GM23248 (cell line): Measurements from ENCODE around the gene TARS3. TPM values are rescaled to one million over a fixed set of nuclear protein-coding genes. Genes with fewer than 3 reads are reported as not detected.

ENCODE experiments used
- DNase-seq: peaks from one replicate; pipeline ENCODE4 v3.0.0-alpha.2; 2015
- H2AFZ ChIP-seq: fragments of 200-600 bp; sonication (generic); 2 replicates; pipeline ENCODE4 v1.6.1; 2016; ENCODE audit warnings: antibody characterized with exemption
- H3F3A ChIP-seq: fragments of 200-600 bp; sonication (generic); 2 replicates; pipeline ENCODE4 v1.6.1; 2016; ENCODE audit warnings: mild to moderate bottlenecking, antibody characterized with exemption, mixed run types; ENCODE audit not compliant: insufficient read depth
- H3K27ac ChIP-seq: fragments of 200-600 bp; sonication (generic); 2 replicates; pipeline ENCODE4 v1.5.1; 2016; ENCODE audit warnings: mild to moderate bottlenecking
- H3K27me3 ChIP-seq: fragments of 200-600 bp; sonication (generic); replicated peaks from 2 replicates; pipeline ENCODE4 v1.6.1; 2016; ENCODE audit warnings: mild to moderate bottlenecking; ENCODE audit not compliant: insufficient read depth
- H3K36me3 ChIP-seq: fragments of 200-600 bp; sonication (generic); 2 replicates; pipeline ENCODE4 v1.6.1; 2016; ENCODE audit warnings: low read depth, mild to moderate bottlenecking
- H3K4me1 ChIP-seq: fragments of 200-600 bp; sonication (generic); 2 replicates; pipeline ENCODE4 v1.6.1; 2016; ENCODE audit warnings: mild to moderate bottlenecking; ENCODE audit not compliant: insufficient read depth
- H3K4me2 ChIP-seq: fragments of 200-600 bp; sonication (generic); one replicate; pipeline ENCODE4 v1.6.1; 2016; ENCODE audit warnings: mild to moderate bottlenecking; ENCODE audit not compliant: unreplicated experiment
- H3K4me3 ChIP-seq: fragments of 200-600 bp; sonication (generic); 2 replicates; pipeline ENCODE4 v1.5.1; 2016; ENCODE audit warnings: mild to moderate bottlenecking
- H3K79me2 ChIP-seq: fragments of 200-600 bp; sonication (generic); 2 replicates; pipeline ENCODE4 v1.6.1; 2016; ENCODE audit warnings: mild to moderate bottlenecking; ENCODE audit not compliant: insufficient read depth
- H3K9ac ChIP-seq: fragments of 200-600 bp; sonication (generic); 2 replicates; pipeline ENCODE4 v1.6.1; 2016; ENCODE audit warnings: mild to moderate bottlenecking
- H3K9me2 ChIP-seq: fragments of 200-600 bp; sonication (generic); 2 replicates; pipeline ENCODE4 v1.6.1; 2016; ENCODE audit warnings: mixed run types, mild to moderate bottlenecking, moderate library complexity; ENCODE audit not compliant: insufficient read depth
- H3K9me3 ChIP-seq: fragments of 200-600 bp; sonication (generic); one replicate; pipeline ENCODE4 v1.6.1; 2017; ENCODE audit warnings: low read depth
- H4K20me1 ChIP-seq: fragments of 200-600 bp; sonication (generic); 2 replicates; pipeline ENCODE4 v1.6.0; 2016; ENCODE audit not compliant: insufficient read depth
- EZH2 ChIP-seq: fragments of 200-600 bp; sonication (generic); IDR thresholded peaks from 2 replicates; pipeline ENCODE4 v1.6.1; 2018; ENCODE audit warnings: antibody characterized with exemption, mild to moderate bottlenecking; ENCODE audit not compliant: insufficient read depth, poor library complexity, severe bottlenecking
- EZH2phosphoT487 ChIP-seq: fragments of 200-600 bp; sonication (generic); IDR thresholded peaks from 2 replicates; pipeline ENCODE4 v1.6.1; 2018; ENCODE audit warnings: antibody characterized with exemption, moderate library complexity, mild to moderate bottlenecking, low read depth; ENCODE audit not compliant: insufficient read depth
- WGBS, 2 experiments: methylation state at CpG; one replicate each; pipeline ENCODE4 v1.1.6; 2015 to 2017; ENCODE audit warnings: low lambda C conversion rate in 2 of 2, low coverage in 1 of 2; ENCODE audit errors: missing lambda C conversion rate in 2 of 2; 5-methylcytosine and 5-hydroxymethylcytosine counted together
- in situ Hi-C: fragments of 300-500 bp; cut with MboI; formaldehyde crosslinking; loops from 2 replicates; pipeline ENCODE4 v1.15.0; 2020
- polyA plus RNA-seq: library from polyadenylated mRNA; unstranded; fragments of >200 nt; fragmentation: Nextera tagmentation; extraction: Ambion mirVana; gene quantifications from 2 replicates; pipeline ENCODE4 v1.2.1, GENCODE V29; 2016
- total RNA-seq: library from RNA; depleted of rRNA; stranded (reverse); fragments of >200 nt; shearing (Covaris generic); gene quantifications from 2 replicates; pipeline ENCODE4 v1.2.3, GENCODE V29; 2014

TARS3 gene
- total and polyA plus RNA-seq, 2 experiments from 2014 or later, result 7.9 to 8.1 TPM

DNA sequence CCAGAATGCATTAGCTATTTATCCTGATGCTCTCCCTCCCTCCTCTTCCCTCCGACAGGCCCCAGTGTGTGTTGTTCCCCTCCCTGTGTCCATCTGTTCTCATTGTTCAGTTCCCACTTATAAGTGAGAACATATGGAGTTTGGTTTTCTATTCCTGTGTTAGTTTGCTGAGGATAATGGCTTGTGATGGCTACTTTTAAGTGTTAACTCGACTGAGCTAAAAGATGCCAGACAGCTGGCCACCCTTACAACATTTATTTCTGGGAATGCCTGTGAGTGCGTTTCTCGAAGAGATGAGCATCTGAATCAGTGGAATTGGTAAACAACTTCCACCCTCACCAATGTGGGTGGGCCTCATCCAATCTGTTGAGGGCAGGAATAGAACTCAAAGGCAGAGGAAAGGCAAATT, 47.3 kb downstream of the TARS3 start:
- H3K36me3 ChIP-seq, result 0 out of 2 replicates have a peak, but pooled peaks cover 18% of the 10 kb centered on the region
- in situ Hi-C loops, result no loop called here
- DNase-seq, result peak; percentile 44
- no peak overlapping the region for H3K4me2 ChIP-seq
- 20 to 22% methylated on average over 4 of the region's 4 CpGs for WGBS, 2 experiments
- no peak overlapping the region for H3K4me3 ChIP-seq
- H3K27me3 ChIP-seq, result no peaks in the 10 kb centered on the region
- H2AFZ ChIP-seq, result no peak overlapping the region
- no peaks in the 10 kb centered on the region for H3K9me2 ChIP-seq
- peak overlapping the region; percentile 93 for H3K27ac ChIP-seq
- H3F3A ChIP-seq, result peaks cover 39% of the 10 kb centered on the region
- no peaks in the 10 kb centered on the region for H3K9me3 ChIP-seq
- H3K4me1 ChIP-seq, result peaks cover 31% of the 10 kb centered on the region
- no peaks in the 10 kb centered on the region for H4K20me1 ChIP-seq
- TF ChIP-seq EZH2phosphoT487, result no peak
- no peak for TF ChIP-seq EZH2
- no peaks in the 10 kb centered on the region for H3K79me2 ChIP-seq
- H3K9ac ChIP-seq, result 0 out of 2 replicates have a peak overlapping the region, but pooled peaks have one; percentile 74

DNA sequence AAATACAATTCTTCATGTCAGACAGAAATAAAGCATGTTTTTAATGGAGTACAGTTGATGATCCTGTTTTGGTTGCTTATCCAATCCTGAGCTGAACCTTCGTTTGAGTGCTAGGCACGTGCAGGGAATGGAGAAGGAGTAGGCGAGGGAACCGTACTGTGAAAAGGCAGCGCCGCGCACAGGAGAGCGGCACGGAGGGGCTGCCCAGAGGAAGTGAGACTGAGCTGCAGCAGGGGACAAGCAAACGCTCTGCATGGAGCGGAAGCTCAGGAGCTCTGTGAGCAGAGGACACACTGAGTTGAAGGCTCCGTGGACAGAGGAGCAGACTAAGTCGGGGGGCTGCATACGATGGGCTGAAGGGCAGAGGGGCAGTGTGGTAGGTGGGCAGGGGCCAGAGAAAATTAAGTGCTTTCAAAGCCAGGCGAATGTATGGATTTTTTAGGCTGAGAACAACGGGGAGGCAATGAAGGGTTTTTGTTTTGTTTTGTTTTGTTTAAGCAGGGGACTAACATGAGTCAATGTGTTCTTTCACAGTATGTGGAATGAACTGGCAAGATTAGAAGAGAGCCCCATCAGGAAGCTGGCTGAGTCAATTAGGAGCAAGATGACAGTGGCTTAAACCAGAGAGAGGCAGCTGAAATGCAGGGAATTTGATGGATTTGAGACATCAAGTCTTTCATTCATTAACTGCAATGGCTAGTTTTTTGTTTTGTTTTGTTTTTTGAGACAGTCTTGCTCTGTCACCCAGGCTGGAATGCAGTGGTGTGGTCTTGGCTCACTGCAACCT, 48.3 kb downstream of the TARS3 start:
- Histone ChIP-seq H3K4me3 (peak overlapping the region; percentile 57), H3K4me1 (peaks cover 31% of the 10 kb centered on the region), H3K79me2 (no peaks in the 10 kb centered on the region), H4K20me1 (no peaks in the 10 kb centered on the region), H3K9me2 (no peaks in the 10 kb centered on the region), H3K27me3 (no peaks in the 10 kb centered on the region), H3K4me2 (peak overlapping the region; percentile 89), H3K27ac (peak overlapping the region; percentile 93), H2AFZ (peak overlapping the region; percentile 39; the same call in 1 of the 2 replicates), H3K9me3 (no peaks in the 10 kb centered on the region), H3F3A (peaks cover 39% of the 10 kb centered on the region), H3K9ac (peak overlapping the region; percentile 74), H3K36me3 (peaks cover 18% of the 10 kb centered on the region; the same call in 1 of the 2 replicates)
- TF ChIP-seq EZH2, result no peak
- TF ChIP-seq EZH2phosphoT487, result no peak
- 73 to 76% methylated on average over 16 of the region's 16 CpGs for WGBS, 2 experiments
- DNase-seq, result peak; percentile 94
- in situ Hi-C loops, result no loop called here

DNA sequence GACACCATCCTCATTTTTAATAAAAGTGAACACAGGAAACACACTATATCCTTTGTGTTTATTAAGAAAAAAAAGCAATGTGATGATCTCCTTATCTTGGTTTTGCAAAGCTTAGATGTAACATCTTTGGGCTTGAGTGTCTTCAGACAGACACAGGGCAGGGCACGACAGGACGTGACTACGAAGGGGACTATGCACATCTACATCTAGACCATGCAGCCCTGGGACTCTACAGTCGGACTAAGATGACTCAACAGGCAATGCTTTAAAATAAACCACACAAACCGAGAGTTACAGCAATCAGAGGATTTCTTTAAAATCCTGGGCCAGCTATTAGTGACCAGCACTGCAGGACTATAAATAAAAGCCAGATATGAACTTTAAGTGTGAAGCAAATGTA, 49.3 kb downstream of the TARS3 start:
- no peaks in the 10 kb centered on the region for H3K27me3 ChIP-seq
- no peaks in the 10 kb centered on the region for H3K9me3 ChIP-seq
- H3K4me2 ChIP-seq, result peak overlapping the region; percentile 89
- peak overlapping the region; percentile 74; the same call in 1 of the 2 replicates for H3K9ac ChIP-seq
- no peak overlapping the region for H3K4me3 ChIP-seq
- peaks cover 20% of the 10 kb centered on the region; the same call in 1 of the 2 replicates for H3K36me3 ChIP-seq
- no peak overlapping the region for H2AFZ ChIP-seq
- no peaks in the 10 kb centered on the region for H4K20me1 ChIP-seq
- H3F3A ChIP-seq, result peaks cover 39% of the 10 kb centered on the region
- H3K27ac ChIP-seq, result peak overlapping the region; percentile 93
- in situ Hi-C loops, result no loop called here
- peaks cover 32% of the 10 kb centered on the region for H3K4me1 ChIP-seq
- TF ChIP-seq EZH2phosphoT487 (0 out of 2 replicates have a peak, but pooled peaks have one; percentile 24), EZH2 (no peak)
- no peaks in the 10 kb centered on the region for H3K79me2 ChIP-seq
- no peaks in the 10 kb centered on the region for H3K9me2 ChIP-seq
- peak; percentile 95 for DNase-seq
- 0% methylated on average over 5 of the region's 5 CpGs for WGBS, 2 experiments

DNA sequence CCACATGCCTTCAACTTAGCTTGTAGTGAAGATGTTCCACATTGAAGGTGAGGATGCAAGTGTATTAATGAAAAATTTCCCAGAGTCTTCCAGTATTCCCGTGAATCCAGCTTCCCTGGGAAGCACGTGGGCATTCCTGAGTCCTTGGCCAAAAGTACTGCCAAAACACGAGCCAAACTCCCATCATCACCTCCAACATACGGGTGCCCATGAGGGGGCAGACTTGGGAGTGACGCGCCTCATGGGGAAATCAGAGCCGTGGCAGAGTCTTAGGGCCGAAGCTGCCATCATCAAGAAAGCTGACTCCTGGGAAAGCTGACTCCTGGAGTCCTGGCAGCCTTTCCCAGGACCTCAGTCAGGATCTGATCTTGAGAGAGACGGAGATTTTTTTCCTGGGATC, 52.0 kb downstream of the TARS3 start:
- in situ Hi-C loops, result no loop called here
- 78 to 82% methylated on average over 9 of the region's 9 CpGs for WGBS, 2 experiments
- Histone ChIP-seq H3K4me1 (peaks cover 35% of the 10 kb centered on the region), H3K4me3 (no peak overlapping the region), H3K4me2 (no peak overlapping the region), H3K9me2 (no peaks in the 10 kb centered on the region), H3K9me3 (no peaks in the 10 kb centered on the region), H3K79me2 (no peaks in the 10 kb centered on the region), H3K36me3 (peaks cover 14% of the 10 kb centered on the region; the same call in 1 of the 2 replicates), H3K27me3 (no peaks in the 10 kb centered on the region), H3F3A (peaks cover 30% of the 10 kb centered on the region), H2AFZ (no peak overlapping the region), H4K20me1 (no peaks in the 10 kb centered on the region), H3K27ac (no peak overlapping the region), H3K9ac (no peak overlapping the region)
- DNase-seq, result no peak
- TF ChIP-seq EZH2phosphoT487, result no peak
- TF ChIP-seq EZH2, result no peak
